K562 (cell line): ENCODE data around the gene ZNF562. TPM values are rescaled to one million over a fixed set of nuclear protein-coding genes. Genes with fewer than 3 reads are reported as not detected.

Source experiments
- ATAC-seq: fragments of 200-7000 bp; cut with Tn5 transposase; 3 replicates; pipeline ENCODE4 v1.9.1; 2020; ENCODE audit warnings: moderate library complexity
- BruUV-seq: library from RNA; stranded (reverse); fragments of 400-500 nt; replicated peaks from 2 replicates; lab custom pipeline; 2021; lab: Mats Ljungman, UMichigan
- CTCF ChIA-PET: fragments of 300-600 bp; formaldehyde crosslinking; extraction: SDS; loops from one replicate; lab custom pipeline; 2021; ENCODE audit warnings: low intra/inter-chr PET ratio; lab: Yijun Ruan, JAX
- POLR2A ChIA-PET: fragments of 300-600, 350-650 bp; sonication (Branson Sonifier 250); formaldehyde crosslinking; extraction: SDS; loops from one replicate; lab custom pipeline; 2021; ENCODE audit warnings: antibody characterized with exemption, inconsistent platforms; lab: Yijun Ruan, JAX
- DNase-seq, 4 experiments: peaks; one replicate each; pipeline versions ENCODE4 v3.0.0 to v3.0.0-alpha.2; 2011 to 2018; ENCODE audit warnings: low spot score in 3 of 4, mixed read lengths in 3 of 4; ENCODE audit errors: extremely low read depth in 1 of 4
- FAIRE-seq: peaks from 2 replicates; lab custom pipeline; 2011; peaks lifted over from hg19 to GRCh38; lab: Jason Lieb, UNC
- H2AFZ ChIP-seq: 2 replicates; pipeline ENCODE4 v1.6.0; 2011; ENCODE audit warnings: low read depth, low read length, control low read depth, inconsistent platforms
- H3K27ac ChIP-seq: fragments of 200-600 bp; 3 replicates; pipeline ENCODE4 v1.8.0; 2011; ENCODE audit warnings: low read depth, mild to moderate bottlenecking, control low read depth, inconsistent platforms, low read length, moderate library complexity, mixed read lengths; ENCODE audit errors: extremely low read depth
- H3K27me3 ChIP-seq, 2 experiments: fragments of 300-600 bp in 1 of 2; 2 replicates in 1 of 2; 3 replicates in 1 of 2; pipeline versions ENCODE4 v1.6.0 to v1.8.0; 2011; ENCODE audit warnings: inconsistent platforms in 2 of 2, low read length in 2 of 2, mild to moderate bottlenecking in 1 of 2, mixed read lengths in 1 of 2, moderate library complexity in 1 of 2; ENCODE audit not compliant: control insufficient read depth in 2 of 2, insufficient read depth in 2 of 2
- H3K36me3 ChIP-seq: fragments of 300-600 bp; 3 replicates; pipeline ENCODE4 v1.8.0; 2011; ENCODE audit warnings: mild to moderate bottlenecking, low read length, inconsistent platforms; ENCODE audit not compliant: control insufficient read depth, insufficient read depth
- H3K4me1 ChIP-seq, 2 experiments: fragments of 200-600 bp in 1 of 2; replicated peaks in 1 of 2; 2 replicates in 1 of 2; 3 replicates in 1 of 2; pipeline versions ENCODE4 v1.5.1 to v1.8.0; 2011; ENCODE audit warnings: inconsistent platforms in 2 of 2, low read length in 2 of 2, mild to moderate bottlenecking in 1 of 2, mixed read lengths in 1 of 2, moderate library complexity in 1 of 2; ENCODE audit not compliant: control insufficient read depth in 2 of 2, insufficient read depth in 2 of 2
- H3K4me2 ChIP-seq: 2 replicates; pipeline ENCODE4 v1.6.1; 2011; ENCODE audit warnings: low read length, control low read depth, inconsistent platforms, mixed read lengths; ENCODE audit not compliant: insufficient read depth
- H3K4me3 ChIP-seq: fragments of 200-600 bp; sonication (generic), shearing (Covaris generic); 2 replicates; pipeline ENCODE4 v1.5.1; 2016; ENCODE audit warnings: control low read depth, inconsistent platforms
- H3K79me2 ChIP-seq: fragments of 200-600 bp; 3 replicates; pipeline ENCODE4 v1.8.0; 2011; ENCODE audit warnings: low read length, inconsistent platforms; ENCODE audit not compliant: control insufficient read depth, insufficient read depth
- H3K9ac ChIP-seq, 2 experiments: 2 replicates each; pipeline versions ENCODE4 v1.6.0 to v1.6.1; 2011; ENCODE audit warnings: low read depth in 2 of 2, low read length in 2 of 2, control low read depth in 1 of 2, inconsistent platforms in 1 of 2, mild to moderate bottlenecking in 1 of 2, mixed read lengths in 1 of 2; ENCODE audit not compliant: insufficient read depth in 1 of 2
- H3K9me1 ChIP-seq: one replicate; pipeline ENCODE4 v1.6.0; 2011; ENCODE audit warnings: inconsistent platforms, mild to moderate bottlenecking, low read length, moderate library complexity; ENCODE audit not compliant: control insufficient read depth, insufficient read depth
- H3K9me3 ChIP-seq: replicated peaks from 2 replicates; pipeline ENCODE4 v1.5.1; 2011; ENCODE audit warnings: low read depth, low read length, inconsistent platforms; ENCODE audit not compliant: control insufficient read depth, insufficient read depth
- H4K20me1 ChIP-seq: replicated peaks from 2 replicates; pipeline ENCODE4 v1.6.1; 2011; ENCODE audit warnings: low read length, inconsistent platforms, mixed read lengths; ENCODE audit not compliant: control insufficient read depth, insufficient read depth
- ARNT ChIP-seq, 2 experiments: fragments of 450-650 bp; IDR thresholded peaks; 2 replicates each; pipeline ENCODE4 v1.6.1; 2016; ENCODE audit warnings: mild to moderate bottlenecking in 1 of 2
- CHD1 ChIP-seq: fragments of 200-600 bp; sonication (generic); IDR thresholded peaks from one replicate; pipeline ENCODE4 v1.6.1; 2012; ENCODE audit warnings: mild to moderate bottlenecking, moderate library complexity, low read length, inconsistent platforms
- ELK1 ChIP-seq: sonication (generic); formaldehyde crosslinking; IDR thresholded peaks from 2 replicates; pipeline ENCODE4 v1.8.1; 2022; ENCODE audit warnings: missing genetic modification reagents
- MED1 ChIP-seq: sonication (generic); formaldehyde crosslinking; IDR thresholded peaks from 2 replicates; pipeline ENCODE4 v1.8.1; 2023; ENCODE audit warnings: missing genetic modification reagents, borderline replicate concordance
- NFIC ChIP-seq: fragments of 450-650 bp; IDR thresholded peaks from 2 replicates; pipeline ENCODE4 v1.6.1; 2017; ENCODE audit warnings: mild to moderate bottlenecking, inconsistent platforms
- NRF1 ChIP-seq, 2 experiments: fragments of 450-650 bp; IDR thresholded peaks in 1 of 2; conservative IDR thresholded peaks in 1 of 2; 2 replicates each; pipeline ENCODE4 v1.6.1; 2014; ENCODE audit warnings: mild to moderate bottlenecking in 2 of 2
- SAFB ChIP-seq: fragments of 200-400 bp; formaldehyde crosslinking; IDR thresholded peaks from 2 replicates; pipeline ENCODE4 v1.6.1; 2017; ENCODE audit warnings: low read depth, low read length, borderline replicate concordance
- SAFB2 ChIP-seq: fragments of 200-400 bp; formaldehyde crosslinking; IDR thresholded peaks from 2 replicates; pipeline ENCODE4 v1.6.1; 2018; ENCODE audit warnings: borderline replicate concordance, low read length, low read depth, moderate library complexity; ENCODE audit not compliant: severe bottlenecking
- TEAD4 ChIP-seq, 2 experiments: sonication (generic) in 1 of 2; formaldehyde crosslinking in 1 of 2; IDR thresholded peaks; 2 replicates each; pipeline versions ENCODE4 v1.6.1 to v1.8.0; 2012 to 2022; ENCODE audit warnings: borderline replicate concordance in 1 of 2, inconsistent platforms in 1 of 2, low read length in 1 of 2, mild to moderate bottlenecking in 1 of 2, missing genetic modification reagents in 1 of 2
- ZNF197 ChIP-seq: fragments of 200-800 bp; sonication (Bioruptor generic); IDR thresholded peaks from 2 replicates; pipeline ENCODE4 v1.6.1; 2016; ENCODE audit warnings: low read depth, missing genetic modification characterization, missing compliant biosample characterization
- ZNF347 ChIP-seq: fragments of 450-650 bp; formaldehyde crosslinking; IDR thresholded peaks from 2 replicates; pipeline ENCODE4 v1.4.0; 2020; ENCODE audit warnings: low read depth, mild to moderate bottlenecking, moderate library complexity
- ZNF354B ChIP-seq: fragments of 250-450 bp; sonication (Bioruptor Pico); IDR thresholded peaks from 2 replicates; pipeline ENCODE4 v1.4.0; 2020
- ZNF408 ChIP-seq: fragments of 250-450 bp; sonication (Bioruptor Pico); IDR thresholded peaks from 2 replicates; pipeline ENCODE4 v1.4.0; 2020; ENCODE audit warnings: low read depth, mild to moderate bottlenecking, moderate library complexity
- WGBS: fragments of 100-300 bp; shearing (Covaris generic); methylation state at CpG from one replicate; pipeline ENCODE4 v1.1.6; 2016; ENCODE audit warnings: low coverage, mixed read lengths; ENCODE audit not compliant: insufficient coverage; ENCODE audit errors: missing lambda C conversion rate; 5-methylcytosine and 5-hydroxymethylcytosine counted together
- in situ Hi-C: fragments of 300-500 bp; cut with MboI; formaldehyde crosslinking; loops from 4 replicates; pipeline ENCODE4 v1.15.0; 2018; ENCODE audit warnings: inconsistent platforms, mixed read lengths
- intact Hi-C: fragments of 100-400 bp; cut with micrococcal nuclease; formaldehyde crosslinking; loops from 2 replicates; pipeline ENCODE4 v1.14.2; 2022
- polyA plus RNA-seq, 8 experiments: library from polyadenylated mRNA; depleted of rRNA in 4 of 8; stranded (reverse) in 5 of 8; unstranded in 3 of 8; fragments of >200 nt; fragmentation: Nextera tagmentation in 2 of 8; fragmentation: Illumina TruSeq in 1 of 8; extraction: Ambion mirVana in 2 of 8; extraction: Trizol in 1 of 8; gene quantifications; 2 replicates each; pipeline versions ENCODE4 v1.2.1 to v1.2.3, GENCODE V29; 2011 to 2014; ENCODE audit warnings: inconsistent platforms in 1 of 8, missing spikeins in 1 of 8
- total RNA-seq, 7 experiments: library from RNA; depleted of rRNA in 6 of 7; stranded (reverse); fragments of >200 nt in 6 of 7; fragmentation: Illumina TruSeq in 2 of 7; extraction: Trizol in 2 of 7; gene quantifications; 2 replicates each; pipeline versions ENCODE4 v1.2.1 to v1.2.3, GENCODE V29; 2011 to 2021; ENCODE audit warnings: low replicate concordance in 1 of 7

ZNF562 gene
- total and polyA plus RNA-seq, 9 of the 15 experiments (the other 6 are each of a cell fraction or from before 2014, with no cell fraction given): 11.8 to 46.9 (median 20.8) TPM

GRCh38 chr19:9705836-9706235, 30.9 kb upstream of the ZNF562 start:
- Histone ChIP-seq H2AFZ (no peak overlapping the region), H3K9me3 (peaks cover 3% of the 10 kb centered on the region; the same call in 1 of the 2 replicates), H3K4me3 (no peak overlapping the region), H3K36me3 (no peaks in the 10 kb centered on the region), H3K27ac (no peak overlapping the region), H4K20me1 (no peaks in the 10 kb centered on the region), H3K27me3 (no peaks in the 10 kb centered on the region), H3K4me1 (no peaks in the 10 kb centered on the region; a peak in 1 of 5 replicates), H3K9ac (no peak overlapping the region), H3K9me1 (no peaks in the 10 kb centered on the region), H3K79me2 (no peaks in the 10 kb centered on the region), H3K4me2 (no peak overlapping the region)
- ATAC-seq (no peak), FAIRE-seq (no peak), DNase-seq (no peak)
- POLR2A ChIA-PET: no interaction called here
- BruUV-seq: no TSS peak
- in situ Hi-C loops (no loop called here), intact Hi-C loops (no loop called here)
- no peak for TF ChIP-seq ELK1 (CRISPR knock-in tag)
- no peak for TF ChIP-seq SAFB
- TF ChIP-seq NFIC: peak; percentile 80
- no peak for TF ChIP-seq NRF1 (conservative IDR thresholded peaks at IDR 0.05 in 1 of 2, IDR thresholded peaks at IDR 0.05 in 1 of 2)
- CTCF ChIA-PET: no interaction called here
- WGBS: 36% methylated on average over 6 of the region's 6 CpGs

DNA sequence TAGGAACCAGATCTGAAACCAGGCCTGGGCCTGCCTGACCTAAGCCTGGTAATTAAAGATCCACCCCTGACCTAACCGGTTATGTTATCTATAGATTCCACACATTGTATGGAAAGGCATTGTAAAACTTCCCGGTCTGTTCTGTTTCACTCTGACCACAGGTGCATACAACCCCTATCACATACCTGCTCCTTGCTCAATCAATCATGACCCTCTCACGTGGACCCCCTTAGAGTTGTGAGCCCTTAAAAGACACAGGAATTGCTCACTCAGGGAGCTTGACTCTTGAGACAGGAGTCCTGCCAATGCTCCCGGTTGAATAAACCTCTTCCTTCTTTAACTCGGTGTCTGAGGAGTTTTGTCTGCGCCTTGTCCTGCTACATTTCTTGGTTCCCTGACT, 27.3 kb upstream of the ZNF562 start:
- Histone ChIP-seq H3K4me1 (peaks cover 0 to 4% of the 10 kb centered on the region in 2 experiments; a peak in 3 of 5 replicates), H2AFZ (peak overlapping the region; percentile 33; the same call in 1 of the 2 replicates), H3K4me2 (no peak overlapping the region), H3K4me3 (no peak overlapping the region), H4K20me1 (no peaks in the 10 kb centered on the region), H3K27me3 (no peaks in the 10 kb centered on the region), H3K36me3 (no peaks in the 10 kb centered on the region), H3K27ac (no peak overlapping the region), H3K79me2 (no peaks in the 10 kb centered on the region), H3K9ac (no peak overlapping the region), H3K9me1 (no peaks in the 10 kb centered on the region), H3K9me3 (peaks cover 3% of the 10 kb centered on the region)
- TF ChIP-seq TEAD4 (IDR thresholded peaks at IDR 0.05; ENCODE audit: low read length) (no peak), TEAD4 (CRISPR knock-in tag; IDR thresholded peaks at IDR 0.05; ENCODE audit: borderline replicate concordance) (no peak), ZNF347 (CRISPR knock-in tag) (no peak), ZNF197 (CRISPR knock-in tag) (no peak), ELK1 (CRISPR knock-in tag) (no peak), CHD1 (no peak), ARNT (IDR thresholded peaks at IDR 0.05) (no peak), ZNF408 (CRISPR knock-in tag) (no peak), MED1 (CRISPR knock-in tag) (no peak), SAFB2 (no peak), ZNF354B (CRISPR knock-in tag) (no peak)
- DNase-seq: no peak
- no TSS peak for BruUV-seq
- in situ Hi-C loops (no loop called here), intact Hi-C loops (no loop called here)
- 17% methylated on average over 6 of the region's 6 CpGs for WGBS
- CTCF ChIA-PET: no interaction called here
- FAIRE-seq: no peak
- POLR2A ChIA-PET: no interaction called here
- no peak for ATAC-seq
